Endothelial cell of umbilical vein (primary cell): Measurements from ENCODE around the gene ST6GALNAC6. TPM values are rescaled to one million over a fixed set of nuclear protein-coding genes. Genes with fewer than 3 reads are reported as not detected.

ENCODE experiments used
- BruUV-seq: library from RNA; stranded (reverse); fragments of 400-500 nt; replicated peaks from 2 replicates; lab custom pipeline; 2021; lab: Mats Ljungman, UMichigan
- CTCF ChIA-PET: fragments of 300-600, 350-600 bp; sonication (Branson Sonifier 250); formaldehyde crosslinking; loops from one replicate; lab custom pipeline; 2021; ENCODE audit warnings: antibody characterized with exemption, inconsistent platforms; lab: Charles Lee
- POLR2A ChIA-PET: fragments of 300-600, 350-600 bp; sonication (Branson Sonifier 250); formaldehyde crosslinking; loops from one replicate; lab custom pipeline; 2021; ENCODE audit warnings: antibody characterized with exemption, inconsistent platforms; lab: Charles Lee
- DNase-seq: peaks from one replicate; pipeline ENCODE4 v3.0.0-alpha.2; 2011; ENCODE audit warnings: low read depth, low spot score
- FAIRE-seq: peaks from 2 replicates; lab custom pipeline; 2011; peaks lifted over from hg19 to GRCh38; lab: Jason Lieb, UNC
- H2AFZ ChIP-seq: 2 replicates; pipeline ENCODE4 v1.6.0; 2012; ENCODE audit warnings: low read depth, low read length, control low read depth, inconsistent platforms
- H3K27ac ChIP-seq: 2 replicates; pipeline ENCODE4 v1.5.1; 2011; ENCODE audit warnings: low read depth, mild to moderate bottlenecking, control low read depth, low read length, moderate library complexity; ENCODE audit not compliant: insufficient read depth
- H3K27me3 ChIP-seq, 2 experiments: 2 replicates each; pipeline versions ENCODE4 v1.6.0 to v1.6.1; 2011; ENCODE audit warnings: low read length in 2 of 2, mixed read lengths in 1 of 2; ENCODE audit not compliant: control insufficient read depth in 2 of 2, insufficient read depth in 2 of 2
- H3K36me3 ChIP-seq, 2 experiments: 2 replicates in 1 of 2; 3 replicates in 1 of 2; pipeline ENCODE4 v1.5.1; 2011; ENCODE audit warnings: low read length in 2 of 2, mild to moderate bottlenecking in 1 of 2, moderate library complexity in 1 of 2; ENCODE audit not compliant: control insufficient read depth in 2 of 2, insufficient read depth in 2 of 2; ENCODE audit errors: extremely low read depth in 1 of 2
- H3K4me1 ChIP-seq: 3 replicates; pipeline ENCODE4 v1.5.1; 2011; ENCODE audit warnings: mild to moderate bottlenecking, low read length; ENCODE audit not compliant: control insufficient read depth, insufficient read depth; ENCODE audit errors: extremely low read depth
- H3K4me2 ChIP-seq: 2 replicates; pipeline ENCODE4 v1.6.1; 2011; ENCODE audit warnings: low read length, control low read depth, mixed read lengths; ENCODE audit not compliant: insufficient read depth
- H3K4me3 ChIP-seq, 3 experiments: fragments of 200-600 bp in 1 of 3; sonication (generic), shearing (Covaris generic) in 1 of 3; replicated peaks in 1 of 3; 2 replicates each; pipeline ENCODE4 v1.5.1; 2011 to 2016; ENCODE audit warnings: control low read depth in 3 of 3, low read length in 3 of 3, mild to moderate bottlenecking in 2 of 3, inconsistent platforms in 1 of 3, low read depth in 1 of 3, moderate library complexity in 1 of 3; ENCODE audit not compliant: insufficient read depth in 1 of 3
- H3K79me2 ChIP-seq: 2 replicates; pipeline ENCODE4 v1.6.0; 2012; ENCODE audit warnings: low read length, inconsistent platforms; ENCODE audit not compliant: control insufficient read depth, insufficient read depth
- H3K9ac ChIP-seq: replicated peaks from 2 replicates; pipeline ENCODE3; 2011; ENCODE audit warnings: low read length, control low read depth; ENCODE audit not compliant: insufficient read depth; ENCODE audit errors: extremely low read depth
- H3K9me1 ChIP-seq: replicated peaks from 3 replicates; pipeline ENCODE4 v1.6.0; 2011; ENCODE audit warnings: mild to moderate bottlenecking, low read length; ENCODE audit not compliant: control insufficient read depth, insufficient read depth; ENCODE audit errors: extremely low read depth
- H3K9me3 ChIP-seq: replicated peaks from 2 replicates; pipeline ENCODE4 v1.5.1; 2012; ENCODE audit warnings: low read length, inconsistent platforms; ENCODE audit not compliant: control insufficient read depth, insufficient read depth
- H4K20me1 ChIP-seq: replicated peaks from 2 replicates; pipeline ENCODE3; 2011; ENCODE audit warnings: mild to moderate bottlenecking, low read length; ENCODE audit not compliant: control insufficient read depth, insufficient read depth; ENCODE audit errors: extremely low read depth
- EZH2 ChIP-seq: IDR thresholded peaks from 2 replicates; pipeline ENCODE4 v1.6.1; 2012; ENCODE audit warnings: borderline replicate concordance, low read depth, mild to moderate bottlenecking, moderate library complexity, low read length, inconsistent platforms; ENCODE audit not compliant: severe bottlenecking
- FOS ChIP-seq: IDR thresholded peaks from 2 replicates; pipeline ENCODE4 v1.6.1; 2011; ENCODE audit warnings: mild to moderate bottlenecking, low read length, moderate library complexity, borderline replicate concordance; ENCODE audit not compliant: insufficient read depth
- GATA2 ChIP-seq: IDR thresholded peaks from 2 replicates; pipeline ENCODE4 v1.7.0; 2011; ENCODE audit warnings: low read depth, mild to moderate bottlenecking, moderate library complexity, mixed read lengths, low read length; ENCODE audit not compliant: insufficient read length, insufficient read depth
- JUN ChIP-seq: IDR thresholded peaks from 2 replicates; pipeline ENCODE4 v1.6.1; 2011; ENCODE audit warnings: borderline replicate concordance, low read depth; ENCODE audit not compliant: insufficient read length, insufficient read depth
- MYC ChIP-seq: IDR thresholded peaks from one replicate; pipeline ENCODE4 v1.6.1; 2011; ENCODE audit warnings: mild to moderate bottlenecking, low read depth, low read length
- POLR2A ChIP-seq: IDR thresholded peaks from 2 replicates; pipeline ENCODE4 v1.6.1; 2012; ENCODE audit warnings: low read depth, mild to moderate bottlenecking, control low read depth, low read length
- POLR2AphosphoS5 ChIP-seq: IDR thresholded peaks from 2 replicates; pipeline ENCODE4 v1.6.1; 2012; ENCODE audit warnings: low read depth, mild to moderate bottlenecking, control low read depth, low read length, moderate library complexity; ENCODE audit not compliant: insufficient read depth
- dilution Hi-C: fragments of 300-500 bp; cut with MboI; formaldehyde crosslinking; loops from one replicate; pipeline ENCODE4 v1.15.0; 2019; ENCODE audit warnings: low sequenced_read_pairs; ENCODE audit not compliant: extremely low pct_ligation_motif_present
- intact Hi-C: fragments of 100-400 bp; cut with micrococcal nuclease; formaldehyde crosslinking; loops from one replicate; pipeline ENCODE4 v1.10.0; 2022
- polyA plus RNA-seq, 4 experiments: library from polyadenylated mRNA; depleted of rRNA in 3 of 4; stranded (reverse) in 3 of 4; unstranded in 1 of 4; fragments of >200 nt; gene quantifications; 2 replicates each; pipeline versions ENCODE4 v1.2.1 to v1.2.3, GENCODE V29; 2011 to 2012; ENCODE audit warnings: missing spikeins in 1 of 4
- total RNA-seq: library from RNA; stranded (reverse); gene quantifications from 2 replicates; pipeline ENCODE4 v1.2.3, GENCODE V29; 2021
- TF ChIP-seq, protein P1 (sequence below), 2 donors: IDR thresholded peaks; 1 replicate in 1 of 2; 2 replicates in 1 of 2; pipeline ENCODE4 v1.5.1; 2011; ENCODE audit warnings: low read length in 2 of 2, mild to moderate bottlenecking in 2 of 2, moderate library complexity in 2 of 2, control low read depth in 1 of 2, inconsistent platforms in 1 of 2, low read depth in 1 of 2; ENCODE audit not compliant: insufficient read depth in 1 of 2; ENCODE audit errors: extremely low read depth in 1 of 2
- TF ChIP-seq, protein P2 (sequence below): IDR thresholded peaks from 2 replicates; pipeline ENCODE4 v1.6.1; 2011; ENCODE audit not compliant: insufficient read depth, insufficient read length

Gene ST6GALNAC6
- total and polyA plus RNA-seq, 2 donors (not counting 3 experiments of a cell fraction or from before 2014, with no cell fraction given) = 43.0 to 78.9 TPM

DNA sequence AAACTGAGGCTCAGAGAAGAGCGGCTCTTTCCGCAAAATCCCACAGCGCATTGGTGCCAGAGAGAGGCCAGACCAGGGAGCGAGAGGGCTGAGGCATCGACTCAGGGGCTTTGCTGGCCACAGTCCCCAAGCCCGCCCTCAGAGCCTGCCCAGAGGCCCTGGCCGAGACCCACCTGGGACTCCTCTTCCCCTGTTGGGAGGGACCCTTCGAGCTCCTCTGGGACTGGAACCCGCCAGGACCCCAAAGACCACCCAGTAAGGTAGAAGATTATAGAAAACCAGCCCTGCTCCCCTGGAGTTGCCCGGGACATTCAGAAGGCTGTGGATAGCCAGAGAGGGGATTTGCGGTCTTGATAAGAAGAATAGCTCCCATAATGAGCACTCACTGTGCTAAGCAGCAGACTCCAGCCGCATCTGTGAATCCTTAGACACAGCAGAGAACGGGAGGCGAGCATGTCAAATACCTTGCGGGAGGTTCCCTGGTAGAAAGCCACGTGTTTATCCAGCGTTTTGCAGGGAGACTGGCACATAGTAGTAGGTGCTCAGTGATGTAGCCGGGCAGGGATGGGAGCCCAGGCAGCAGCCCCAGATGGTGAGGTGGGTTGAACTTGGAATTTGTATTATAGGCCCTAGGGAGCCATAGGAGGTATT is 21.3 kb downstream of the ST6GALNAC6 start:
- peak overlapping the region in 2 of 3 experiments; percentile 36 to 44 for H3K4me3 ChIP-seq
- peak overlapping the region; percentile 31 for H3K27ac ChIP-seq
- TF ChIP-seq GATA2 = no peak
- TF ChIP-seq, protein P1, sequence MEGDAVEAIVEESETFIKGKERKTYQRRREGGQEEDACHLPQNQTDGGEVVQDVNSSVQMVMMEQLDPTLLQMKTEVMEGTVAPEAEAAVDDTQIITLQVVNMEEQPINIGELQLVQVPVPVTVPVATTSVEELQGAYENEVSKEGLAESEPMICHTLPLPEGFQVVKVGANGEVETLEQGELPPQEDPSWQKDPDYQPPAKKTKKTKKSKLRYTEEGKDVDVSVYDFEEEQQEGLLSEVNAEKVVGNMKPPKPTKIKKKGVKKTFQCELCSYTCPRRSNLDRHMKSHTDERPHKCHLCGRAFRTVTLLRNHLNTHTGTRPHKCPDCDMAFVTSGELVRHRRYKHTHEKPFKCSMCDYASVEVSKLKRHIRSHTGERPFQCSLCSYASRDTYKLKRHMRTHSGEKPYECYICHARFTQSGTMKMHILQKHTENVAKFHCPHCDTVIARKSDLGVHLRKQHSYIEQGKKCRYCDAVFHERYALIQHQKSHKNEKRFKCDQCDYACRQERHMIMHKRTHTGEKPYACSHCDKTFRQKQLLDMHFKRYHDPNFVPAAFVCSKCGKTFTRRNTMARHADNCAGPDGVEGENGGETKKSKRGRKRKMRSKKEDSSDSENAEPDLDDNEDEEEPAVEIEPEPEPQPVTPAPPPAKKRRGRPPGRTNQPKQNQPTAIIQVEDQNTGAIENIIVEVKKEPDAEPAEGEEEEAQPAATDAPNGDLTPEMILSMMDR (IDR thresholded peaks at IDR 0.05; ENCODE audit: extremely low read depth in 1 of 2, insufficient read depth in 1 of 2, low read depth in 1 of 2, low read length in 2 of 2) = no peak
- TF ChIP-seq FOS = no peak
- TF ChIP-seq JUN = no peak
- TF ChIP-seq EZH2 = no peak
- TF ChIP-seq, protein P2, sequence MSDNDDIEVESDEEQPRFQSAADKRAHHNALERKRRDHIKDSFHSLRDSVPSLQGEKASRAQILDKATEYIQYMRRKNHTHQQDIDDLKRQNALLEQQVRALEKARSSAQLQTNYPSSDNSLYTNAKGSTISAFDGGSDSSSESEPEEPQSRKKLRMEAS = no peak
- TF ChIP-seq POLR2A = no peak
- no peak for TF ChIP-seq POLR2AphosphoS5
- TF ChIP-seq MYC = no peak
- H3K79me2 ChIP-seq = peaks cover 18% of the 10 kb centered on the region
- H3K27me3 ChIP-seq = no peaks in the 10 kb centered on the region
- H4K20me1 ChIP-seq = no peaks in the 10 kb centered on the region
- peaks cover 22% of the 10 kb centered on the region for H3K4me1 ChIP-seq
- H3K9ac ChIP-seq = peak overlapping the region; percentile 36
- intact Hi-C loops = no loop called here
- dilution Hi-C loops = no loop called here
- H3K9me3 ChIP-seq = no peaks in the 10 kb centered on the region
- no peak for DNase-seq
- H3K4me2 ChIP-seq = peak overlapping the region; percentile 76
- BruUV-seq = no TSS peak
- FAIRE-seq = no peak
- CTCF ChIA-PET = interaction anchor here (1.8 kb wide), 1 partner anchor 43 kb away, joined by 5 read pairs; no protein-coding TSS in a partner anchor
- POLR2A ChIA-PET = no interaction called here
- peak overlapping the region; percentile 90 for H2AFZ ChIP-seq
- H3K36me3 ChIP-seq = peaks cover 0 to under 1% of the 10 kb centered on the region in 2 experiments
- no peaks in the 10 kb centered on the region for H3K9me1 ChIP-seq
